NT2/D1 (cell line): ENCODE measurements around the gene PDE4C.

Source experiments
- YY1 ChIP-seq: IDR thresholded peaks from 2 replicates; pipeline ENCODE4 v1.6.1; 2011; ENCODE audit not compliant: insufficient read length, insufficient read depth
- ZNF274 ChIP-seq: IDR thresholded peaks from 2 replicates; pipeline ENCODE4 v1.6.1; 2011; ENCODE audit warnings: mild to moderate bottlenecking, low read depth, low read length

- no peak for TF ChIP-seq YY1
- no peak for TF ChIP-seq ZNF274
These were observed 45.2 kb upstream of the PDE4C start for GRCh38 chr19:18271433-18271841.
